K562 (cell line): ENCODE measurements around the gene COX7B. TPM values are rescaled to one million over a fixed set of nuclear protein-coding genes. Genes with fewer than 3 reads are reported as not detected.
A peak's percentile ranks its signal among the peaks of the same experiment; 100 is the strongest.

ENCODE experiments used
- ATAC-seq: fragments of 200-7000 bp; cut with Tn5 transposase; 3 replicates; pipeline ENCODE4 v1.9.1; 2020; ENCODE audit warnings: moderate library complexity
- BruUV-seq: library from RNA; stranded (reverse); fragments of 400-500 nt; replicated peaks from 2 replicates; lab custom pipeline; 2021; lab: Mats Ljungman, UMichigan
- CTCF ChIA-PET: fragments of 300-600 bp; formaldehyde crosslinking; extraction: SDS; loops from one replicate; lab custom pipeline; 2021; ENCODE audit warnings: low intra/inter-chr PET ratio; lab: Yijun Ruan, JAX
- POLR2A ChIA-PET: fragments of 300-600, 350-650 bp; sonication (Branson Sonifier 250); formaldehyde crosslinking; extraction: SDS; loops from one replicate; lab custom pipeline; 2021; ENCODE audit warnings: antibody characterized with exemption, inconsistent platforms; lab: Yijun Ruan, JAX
- DNase-seq, 4 experiments: peaks; one replicate each; pipeline versions ENCODE4 v3.0.0 to v3.0.0-alpha.2; 2011 to 2018; ENCODE audit warnings: low spot score in 3 of 4, mixed read lengths in 3 of 4; ENCODE audit errors: extremely low read depth in 1 of 4
- FAIRE-seq: peaks from 2 replicates; lab custom pipeline; 2011; peaks lifted over from hg19 to GRCh38; lab: Jason Lieb, UNC
- H2AFZ ChIP-seq: 2 replicates; pipeline ENCODE4 v1.6.0; 2011; ENCODE audit warnings: low read depth, low read length, control low read depth, inconsistent platforms
- H3K27ac ChIP-seq: fragments of 200-600 bp; 3 replicates; pipeline ENCODE4 v1.8.0; 2011; ENCODE audit warnings: low read depth, mild to moderate bottlenecking, control low read depth, inconsistent platforms, low read length, moderate library complexity, mixed read lengths; ENCODE audit errors: extremely low read depth
- H3K27me3 ChIP-seq, 2 experiments: fragments of 300-600 bp in 1 of 2; 2 replicates in 1 of 2; 3 replicates in 1 of 2; pipeline versions ENCODE4 v1.6.0 to v1.8.0; 2011; ENCODE audit warnings: inconsistent platforms in 2 of 2, low read length in 2 of 2, mild to moderate bottlenecking in 1 of 2, mixed read lengths in 1 of 2, moderate library complexity in 1 of 2; ENCODE audit not compliant: control insufficient read depth in 2 of 2, insufficient read depth in 2 of 2
- H3K36me3 ChIP-seq: fragments of 300-600 bp; 3 replicates; pipeline ENCODE4 v1.8.0; 2011; ENCODE audit warnings: mild to moderate bottlenecking, low read length, inconsistent platforms; ENCODE audit not compliant: control insufficient read depth, insufficient read depth
- H3K4me1 ChIP-seq, 2 experiments: fragments of 200-600 bp in 1 of 2; replicated peaks in 1 of 2; 2 replicates in 1 of 2; 3 replicates in 1 of 2; pipeline versions ENCODE4 v1.5.1 to v1.8.0; 2011; ENCODE audit warnings: inconsistent platforms in 2 of 2, low read length in 2 of 2, mild to moderate bottlenecking in 1 of 2, mixed read lengths in 1 of 2, moderate library complexity in 1 of 2; ENCODE audit not compliant: control insufficient read depth in 2 of 2, insufficient read depth in 2 of 2
- H3K4me2 ChIP-seq: 2 replicates; pipeline ENCODE4 v1.6.1; 2011; ENCODE audit warnings: low read length, control low read depth, inconsistent platforms, mixed read lengths; ENCODE audit not compliant: insufficient read depth
- H3K4me3 ChIP-seq: fragments of 200-600 bp; sonication (generic), shearing (Covaris generic); 2 replicates; pipeline ENCODE4 v1.5.1; 2016; ENCODE audit warnings: control low read depth, inconsistent platforms
- H3K79me2 ChIP-seq: fragments of 200-600 bp; 3 replicates; pipeline ENCODE4 v1.8.0; 2011; ENCODE audit warnings: low read length, inconsistent platforms; ENCODE audit not compliant: control insufficient read depth, insufficient read depth
- H3K9ac ChIP-seq, 2 experiments: 2 replicates each; pipeline versions ENCODE4 v1.6.0 to v1.6.1; 2011; ENCODE audit warnings: low read depth in 2 of 2, low read length in 2 of 2, control low read depth in 1 of 2, inconsistent platforms in 1 of 2, mild to moderate bottlenecking in 1 of 2, mixed read lengths in 1 of 2; ENCODE audit not compliant: insufficient read depth in 1 of 2
- H3K9me1 ChIP-seq: one replicate; pipeline ENCODE4 v1.6.0; 2011; ENCODE audit warnings: inconsistent platforms, mild to moderate bottlenecking, low read length, moderate library complexity; ENCODE audit not compliant: control insufficient read depth, insufficient read depth
- H3K9me3 ChIP-seq: replicated peaks from 2 replicates; pipeline ENCODE4 v1.5.1; 2011; ENCODE audit warnings: low read depth, low read length, inconsistent platforms; ENCODE audit not compliant: control insufficient read depth, insufficient read depth
- H4K20me1 ChIP-seq: replicated peaks from 2 replicates; pipeline ENCODE4 v1.6.1; 2011; ENCODE audit warnings: low read length, inconsistent platforms, mixed read lengths; ENCODE audit not compliant: control insufficient read depth, insufficient read depth
- ATF7 ChIP-seq: fragments of 450-650 bp; IDR thresholded peaks from 2 replicates; pipeline ENCODE4 v1.7.1; 2014; ENCODE audit warnings: mild to moderate bottlenecking, moderate library complexity
- FUS ChIP-seq: fragments of 200-400 bp; formaldehyde crosslinking; optimal IDR thresholded peaks from 2 replicates; pipeline ENCODE3; 2017; ENCODE audit warnings: low read depth, low read length
- KDM2B ChIP-seq: fragments of 250-450 bp; sonication (Bioruptor Pico); IDR thresholded peaks from 2 replicates; pipeline ENCODE4 v1.8.0; 2021; ENCODE audit warnings: mild to moderate bottlenecking, moderate library complexity
- MCM7 ChIP-seq, 2 experiments: fragments of 450-650 bp; IDR thresholded peaks; 2 replicates each; pipeline ENCODE4 v1.6.1; 2016 to 2018
- MIER1 ChIP-seq: fragments of 450-650 bp; IDR thresholded peaks from 2 replicates; pipeline ENCODE4 v1.6.1; 2016; ENCODE audit warnings: antibody characterized with exemption, mild to moderate bottlenecking, low read depth
- NFXL1 ChIP-seq: fragments of 450-650 bp; formaldehyde crosslinking; IDR thresholded peaks from 2 replicates; pipeline ENCODE4 v1.4.0; 2021; ENCODE audit warnings: mild to moderate bottlenecking
- PHB ChIP-seq: fragments of 250-450 bp; sonication (Bioruptor Pico); IDR thresholded peaks from 2 replicates; pipeline ENCODE4 v1.5.0; 2021
- SMC3 ChIP-seq: conservative IDR thresholded peaks from 2 replicates; pipeline ENCODE4 v1.6.1; 2011; ENCODE audit warnings: low read depth, low read length, improper control_type of control experiment; ENCODE audit not compliant: insufficient read depth
- SPI1 ChIP-seq: IDR thresholded peaks from 2 replicates; pipeline ENCODE4 v1.6.1; 2011; ENCODE audit warnings: low read depth, low read length, control low read depth, borderline replicate concordance
- TFE3 ChIP-seq: fragments of 450-650 bp; formaldehyde crosslinking; IDR thresholded peaks from 2 replicates; pipeline ENCODE4 v1.4.0; 2020; ENCODE audit warnings: mild to moderate bottlenecking, mixed read lengths
- ZBTB17 ChIP-seq: fragments of 450-650 bp; formaldehyde crosslinking; IDR thresholded peaks from 2 replicates; pipeline ENCODE4 v1.4.0; 2020; ENCODE audit warnings: mild to moderate bottlenecking
- ZNF551 ChIP-seq: fragments of 250-450 bp; sonication (Bioruptor Pico); IDR thresholded peaks from 2 replicates; pipeline ENCODE4 v1.5.0; 2021; ENCODE audit warnings: mild to moderate bottlenecking, moderate library complexity
- ZNF696 ChIP-seq: fragments of 250-450 bp; sonication (Bioruptor Pico); conservative IDR thresholded peaks from 2 replicates; pipeline ENCODE4 v1.4.0; 2020; ENCODE audit warnings: mild to moderate bottlenecking, moderate library complexity
- WGBS: fragments of 100-300 bp; shearing (Covaris generic); methylation state at CpG from one replicate; pipeline ENCODE4 v1.1.6; 2016; ENCODE audit warnings: low coverage, mixed read lengths; ENCODE audit not compliant: insufficient coverage; ENCODE audit errors: missing lambda C conversion rate; 5-methylcytosine and 5-hydroxymethylcytosine counted together
- in situ Hi-C: fragments of 300-500 bp; cut with MboI; formaldehyde crosslinking; loops from 4 replicates; pipeline ENCODE4 v1.15.0; 2018; ENCODE audit warnings: inconsistent platforms, mixed read lengths
- intact Hi-C: fragments of 100-400 bp; cut with micrococcal nuclease; formaldehyde crosslinking; loops from 2 replicates; pipeline ENCODE4 v1.14.2; 2022
- polyA plus RNA-seq, 8 experiments: library from polyadenylated mRNA; depleted of rRNA in 4 of 8; stranded (reverse) in 5 of 8; unstranded in 3 of 8; fragments of >200 nt; fragmentation: Nextera tagmentation in 2 of 8; fragmentation: Illumina TruSeq in 1 of 8; extraction: Ambion mirVana in 2 of 8; extraction: Trizol in 1 of 8; gene quantifications; 2 replicates each; pipeline versions ENCODE4 v1.2.1 to v1.2.3, GENCODE V29; 2011 to 2014; ENCODE audit warnings: inconsistent platforms in 1 of 8, missing spikeins in 1 of 8
- total RNA-seq, 7 experiments: library from RNA; depleted of rRNA in 6 of 7; stranded (reverse); fragments of >200 nt in 6 of 7; fragmentation: Illumina TruSeq in 2 of 7; extraction: Trizol in 2 of 7; gene quantifications; 2 replicates each; pipeline versions ENCODE4 v1.2.1 to v1.2.3, GENCODE V29; 2011 to 2021; ENCODE audit warnings: low replicate concordance in 1 of 7
- TF ChIP-seq, protein P1 (sequence below): sonication (generic); formaldehyde crosslinking; IDR thresholded peaks from 2 replicates; pipeline ENCODE4 v1.8.1; 2023; ENCODE audit warnings: mild to moderate bottlenecking, missing genetic modification reagents
- TF ChIP-seq, protein P2 (sequence below), 3 experiments: fragments of 200-800 bp in 1 of 3; sonication (Bioruptor generic) in 1 of 3; sonication (generic) in 1 of 3; formaldehyde crosslinking in 1 of 3; IDR thresholded peaks; 2 replicates each; pipeline versions ENCODE4 v1.6.1 to v1.8.0; 2016 to 2022; ENCODE audit warnings: mild to moderate bottlenecking in 2 of 3, missing compliant biosample characterization in 2 of 3, missing genetic modification characterization in 2 of 3, missing genetic modification reagents in 1 of 3

COX7B gene
- total and polyA plus RNA-seq, 9 of the 15 experiments (the other 6 are each of a cell fraction or from before 2014, with no cell fraction given), result 549 to 2,891 (median 1,307) TPM

- TF ChIP-seq, protein P1, sequence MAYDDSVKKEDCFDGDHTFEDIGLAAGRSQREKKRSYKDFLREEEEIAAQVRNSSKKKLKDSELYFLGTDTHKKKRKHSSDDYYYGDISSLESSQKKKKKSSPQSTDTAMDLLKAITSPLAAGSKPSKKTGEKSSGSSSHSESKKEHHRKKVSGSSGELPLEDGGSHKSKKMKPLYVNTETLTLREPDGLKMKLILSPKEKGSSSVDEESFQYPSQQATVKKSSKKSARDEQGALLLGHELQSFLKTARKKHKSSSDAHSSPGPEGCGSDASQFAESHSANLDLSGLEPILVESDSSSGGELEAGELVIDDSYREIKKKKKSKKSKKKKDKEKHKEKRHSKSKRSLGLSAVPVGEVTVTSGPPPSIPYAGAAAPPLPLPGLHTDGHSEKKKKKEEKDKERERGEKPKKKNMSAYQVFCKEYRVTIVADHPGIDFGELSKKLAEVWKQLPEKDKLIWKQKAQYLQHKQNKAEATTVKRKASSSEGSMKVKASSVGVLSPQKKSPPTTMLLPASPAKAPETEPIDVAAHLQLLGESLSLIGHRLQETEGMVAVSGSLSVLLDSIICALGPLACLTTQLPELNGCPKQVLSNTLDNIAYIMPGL (CRISPR knock-in tag), result no peak
- TF ChIP-seq FUS (no peak), PHB (CRISPR knock-in tag) (no peak), SMC3 (no peak), ATF7 (no peak), ZNF551 (CRISPR knock-in tag) (no peak), ZBTB17 (no peak)
- TF ChIP-seq, protein P2, sequence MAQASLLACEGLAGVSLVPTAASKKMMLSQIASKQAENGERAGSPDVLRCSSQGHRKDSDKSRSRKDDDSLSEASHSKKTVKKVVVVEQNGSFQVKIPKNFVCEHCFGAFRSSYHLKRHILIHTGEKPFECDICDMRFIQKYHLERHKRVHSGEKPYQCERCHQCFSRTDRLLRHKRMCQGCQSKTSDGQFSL (CRISPR knock-in tag; IDR thresholded peaks at IDR 0.05), result no peak
- TF ChIP-seq, protein P2 (tag; IDR thresholded peaks at IDR 0.05), result no peak
These were observed 6.4 kb upstream of the COX7B start (continued) for GRCh38 chrX:77892887-77893286.

DNA sequence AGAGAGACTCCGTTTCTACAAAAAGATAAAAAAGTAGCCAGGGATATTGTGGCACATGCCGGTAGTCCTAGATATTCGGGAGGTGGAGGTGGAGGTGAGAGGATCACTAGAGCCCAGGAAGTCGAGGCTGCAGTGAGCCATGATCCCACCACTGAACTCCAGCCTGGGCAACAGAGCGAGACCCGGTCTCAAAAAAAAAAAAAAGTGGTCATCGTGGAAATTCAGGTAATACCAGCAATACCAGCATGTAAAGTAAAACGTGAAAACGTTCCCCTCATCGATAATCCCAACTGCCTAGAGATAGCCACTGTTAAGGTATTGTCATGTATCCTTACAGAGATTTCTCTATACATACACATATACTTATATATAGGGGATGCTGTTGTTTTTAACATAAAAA is 5.6 kb upstream of the COX7B start:
- Histone ChIP-seq H4K20me1 (no peaks in the 10 kb centered on the region), H3K27me3 (no peaks in the 10 kb centered on the region), H3K27ac (no peak overlapping the region; the same call in 2 of the 3 replicates), H3K4me1 (peaks cover 1 to 3% of the 10 kb centered on the region in 2 experiments; a peak in 2 of 5 replicates), H2AFZ (no peak overlapping the region), H3K9me1 (no peaks in the 10 kb centered on the region), H3K4me3 (peak overlapping the region; percentile 63), H3K9me3 (no peaks in the 10 kb centered on the region), H3K79me2 (peaks cover 49% of the 10 kb centered on the region), H3K9ac (peak overlapping the region in 1 of 2 experiments; percentile 81; a peak in 3 of 4 replicates), H3K4me2 (peak overlapping the region; percentile 86), H3K36me3 (no peaks in the 10 kb centered on the region; the same call in 2 of the 3 replicates)
- FAIRE-seq, result no peak
- TF ChIP-seq TFE3 (CRISPR knock-in tag) (no peak), ZNF696 (CRISPR knock-in tag) (no peak), NFXL1 (CRISPR knock-in tag) (no peak), KDM2B (CRISPR knock-in tag) (no peak), MIER1 (no peak), SPI1 (no peak), MCM7 (IDR thresholded peaks at IDR 0.05) (no peak)
- CTCF ChIA-PET, result no interaction called here
- WGBS, result 2% methylated on average over 7 of the region's 10 CpGs
- in situ Hi-C loops, result no loop called here
- POLR2A ChIA-PET, result interaction anchor here (0.8 kb wide), 1 partner anchor 207 kb away, joined by 3 read pairs; no protein-coding TSS in a partner anchor
- DNase-seq, result no peak
- no peak for ATAC-seq
- no TSS peak for BruUV-seq
- intact Hi-C loops, result loop anchor here (10.0 kb wide), 1 partner anchor 449 kb away; the partner anchor contains the start of gene FGF16
